GM18520 (cell line): ENCODE data around the gene KLHL26.
"Not testable (repeated sequence)": the region's sequence is repeated elsewhere in the genome, so short reads cannot be mapped to it uniquely, and the experiment has no call there.

Source experiments
- ATAC-seq: cut with Tn5 transposase; IDR thresholded peaks from one replicate; pipeline ENCODE4 v1.9.1; 2021; ENCODE audit not compliant: unreplicated experiment

The KLHL26 gene

DNA sequence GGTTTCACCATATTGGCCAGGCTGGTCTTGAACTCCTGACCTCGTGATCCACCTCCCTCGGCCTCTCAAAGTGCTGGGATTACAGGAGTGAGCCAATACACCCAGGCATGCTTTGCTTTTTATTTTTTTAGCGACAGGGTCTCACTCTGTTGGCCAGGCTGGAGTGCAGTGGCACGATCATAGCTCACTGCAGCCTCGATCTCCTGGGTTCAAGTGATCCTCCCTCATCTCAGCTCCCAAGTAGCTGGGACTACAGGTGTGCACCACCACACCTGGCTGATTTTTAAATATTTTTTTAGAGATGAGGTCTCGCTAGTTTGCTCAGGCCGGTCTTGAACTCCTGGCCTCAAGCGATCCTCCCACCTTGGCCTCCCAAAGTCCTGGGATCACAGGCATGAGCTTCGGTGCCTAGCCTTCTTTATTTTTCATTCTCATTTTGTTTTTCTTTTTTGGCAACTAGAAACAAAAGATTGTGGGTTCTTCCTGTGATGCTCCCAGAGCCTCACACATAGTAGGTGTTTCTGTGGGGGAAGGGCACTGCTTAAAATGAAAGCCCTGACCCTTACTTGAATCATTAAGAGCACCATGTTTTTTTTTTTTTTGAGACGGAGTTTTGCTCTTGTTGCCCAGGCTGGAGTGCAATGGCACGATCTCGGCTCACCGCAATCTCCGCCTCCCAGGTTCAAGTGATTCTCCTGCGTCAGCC, 36.0 kb upstream of the KLHL26 start:
- ATAC-seq, result not testable (repeated sequence)

DNA sequence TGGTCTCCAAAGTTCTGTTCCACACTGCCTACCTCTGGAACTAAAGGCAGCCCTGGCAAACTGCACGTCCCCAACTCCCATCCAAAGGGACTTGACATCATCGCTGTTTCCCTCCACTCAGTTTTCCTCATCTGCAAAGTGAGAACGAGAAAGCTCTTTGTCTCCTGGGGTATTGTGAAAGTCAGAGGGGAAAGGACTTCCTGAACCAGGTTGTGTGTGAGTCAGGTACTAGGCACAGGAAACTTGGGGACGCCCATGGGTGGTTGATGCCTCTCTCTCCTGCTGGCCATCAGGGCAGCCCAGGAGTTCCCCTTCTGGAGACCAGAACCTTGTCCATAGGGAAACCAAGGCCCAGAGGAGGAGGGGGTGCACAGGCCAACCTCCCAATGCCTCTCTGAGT, 35.0 kb upstream of the KLHL26 start:
- ATAC-seq, result no peak

DNA sequence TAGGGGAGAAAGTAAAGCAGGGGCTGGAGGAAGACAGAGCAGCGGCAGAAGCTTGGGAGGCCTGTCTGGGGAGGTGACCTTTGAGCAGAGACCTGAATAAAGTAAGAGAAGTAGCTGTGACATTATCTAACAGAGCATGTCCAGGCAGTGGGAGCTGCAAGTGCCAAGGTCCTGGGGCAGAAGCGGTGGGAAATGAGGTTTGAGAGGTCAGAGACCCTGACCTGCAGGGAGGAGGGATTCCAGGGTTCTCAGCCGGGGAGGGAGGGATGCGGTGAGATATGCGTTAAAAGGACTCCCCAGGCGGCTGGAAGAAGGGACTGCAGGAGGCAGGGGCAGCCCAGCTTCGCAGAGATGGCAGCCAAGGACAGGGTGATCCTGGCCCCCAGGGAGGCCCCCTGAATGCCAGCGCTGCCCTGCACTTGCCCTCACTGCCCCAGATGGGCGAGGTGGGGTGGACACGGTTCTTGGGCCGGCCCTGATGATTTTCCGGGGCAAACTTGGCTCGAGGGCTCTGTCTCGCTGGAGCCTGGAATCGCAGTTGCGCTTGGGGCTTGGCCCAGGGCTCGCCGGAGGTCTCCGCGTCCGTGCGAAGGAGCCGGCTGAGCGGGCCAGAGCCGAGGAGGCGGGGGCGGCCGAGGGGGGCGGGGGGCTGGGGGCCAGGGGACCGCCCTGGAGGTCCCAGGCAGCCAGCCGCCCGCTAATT, 33.4 kb upstream of the KLHL26 start:
- no peak for ATAC-seq

DNA sequence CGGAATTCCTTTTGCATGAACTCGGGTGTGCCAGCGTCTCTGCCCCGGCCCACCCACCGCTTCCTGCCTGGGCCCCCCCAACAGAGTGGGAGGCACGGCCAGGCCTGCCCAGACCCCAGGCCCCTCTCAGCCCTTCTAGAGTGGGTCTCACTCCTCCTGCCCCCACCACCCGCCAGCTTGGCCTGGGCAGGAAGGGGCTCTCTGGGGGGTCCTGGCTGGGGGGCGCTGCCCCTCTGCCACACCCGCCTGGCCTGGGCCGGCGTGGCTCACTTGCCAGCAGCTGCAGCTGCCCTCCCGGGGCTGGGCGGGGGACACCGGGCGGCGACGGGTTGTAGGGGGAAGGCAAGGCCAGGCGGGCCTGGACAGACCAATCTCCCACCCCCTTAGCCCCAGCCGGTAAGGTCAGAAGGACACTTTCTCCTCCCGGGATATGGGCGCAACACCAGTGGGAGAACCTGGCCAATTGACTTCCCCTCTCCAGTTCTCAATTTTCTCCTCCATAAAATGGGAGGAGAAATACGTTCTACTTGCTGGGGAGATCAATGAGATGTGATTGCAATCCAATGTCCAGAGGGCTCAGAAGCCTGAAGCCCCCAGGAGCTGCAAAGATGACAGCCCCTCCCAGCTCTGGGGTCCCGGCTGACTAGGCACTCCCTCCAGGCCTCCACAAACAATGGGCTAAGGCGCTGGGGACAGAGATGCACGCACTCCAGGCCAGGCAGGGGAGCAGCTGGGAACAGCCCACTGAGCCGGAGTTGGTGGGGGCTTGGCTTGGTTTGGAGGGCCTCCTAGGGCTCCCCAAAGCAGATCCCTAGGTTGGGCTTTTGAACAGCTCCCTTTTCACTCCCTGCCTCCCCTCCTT, 32.6 kb upstream of the KLHL26 start:
- no peak for ATAC-seq

DNA sequence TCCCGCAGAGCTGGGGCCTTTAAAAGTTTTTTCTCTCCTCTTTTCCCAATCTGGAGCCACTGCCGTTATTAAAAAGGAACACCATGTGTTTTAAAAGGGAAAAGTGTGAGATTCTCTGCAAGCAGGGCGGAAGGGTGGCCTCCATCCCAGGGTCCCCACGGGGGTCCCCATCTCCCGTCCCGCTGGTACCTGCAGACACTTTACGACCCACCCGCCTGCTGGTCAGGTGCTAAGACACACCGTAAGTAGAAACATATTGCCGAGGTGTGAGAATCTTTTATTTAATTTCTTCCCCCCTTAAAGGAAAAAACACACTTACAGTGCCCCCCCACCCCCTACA, 32.0 kb upstream of the KLHL26 start:
- no peak for ATAC-seq

DNA sequence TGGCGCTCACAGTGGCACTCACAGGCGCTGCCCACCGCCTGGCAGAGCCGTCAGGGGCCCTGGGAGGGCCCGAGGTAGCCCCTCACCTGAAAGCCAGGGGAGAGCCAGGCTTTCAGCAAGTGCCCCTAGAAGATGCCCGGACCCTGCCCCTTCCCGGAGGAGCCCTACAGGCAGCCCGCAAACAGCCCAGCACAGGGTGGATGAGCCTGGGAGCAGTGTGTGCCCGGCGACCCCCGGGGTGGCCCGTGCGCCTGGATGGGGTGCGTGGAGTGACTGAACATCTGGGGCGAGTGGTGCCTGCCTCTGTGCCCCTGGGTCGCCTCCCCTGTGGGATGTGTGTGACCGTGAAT, 31.7 kb upstream of the KLHL26 start:
- no peak for ATAC-seq

DNA sequence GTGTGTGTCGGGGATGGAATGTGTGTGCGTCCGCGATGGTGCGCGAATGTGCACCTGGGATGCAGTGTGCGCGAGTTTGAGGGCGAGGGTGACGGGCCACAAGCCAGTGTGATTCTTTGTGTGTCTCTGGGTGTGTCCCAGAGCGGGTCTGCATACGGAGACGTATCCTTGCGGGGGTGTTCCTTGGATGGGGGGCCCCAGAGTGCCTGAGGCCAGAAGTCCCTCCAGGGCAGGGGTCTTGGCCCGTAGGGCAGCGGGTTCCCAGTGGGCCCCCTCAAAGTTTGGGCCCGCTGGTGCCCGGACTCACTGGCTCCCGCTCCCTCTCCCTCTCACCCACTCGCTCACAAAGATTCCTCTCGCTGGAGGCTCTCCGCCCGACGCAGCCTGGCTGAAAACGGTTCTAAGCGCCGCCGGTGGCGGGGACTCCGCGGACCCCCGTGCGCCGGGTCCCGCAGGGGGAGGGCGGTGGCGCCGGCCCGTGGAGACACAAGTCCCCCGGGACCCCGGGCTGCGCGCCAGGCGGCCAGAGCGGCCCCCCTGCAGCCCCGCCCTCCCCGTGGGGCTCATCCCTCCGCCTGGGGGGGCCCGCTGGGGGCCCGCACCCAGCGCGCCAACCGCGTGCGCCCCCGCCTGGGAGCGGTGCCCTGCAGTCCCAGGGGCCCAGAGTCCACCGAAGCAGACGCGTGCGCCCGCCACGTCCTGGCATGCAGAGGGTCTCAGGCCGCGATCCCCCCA, 31.1 kb upstream of the KLHL26 start:
- no peak for ATAC-seq

DNA sequence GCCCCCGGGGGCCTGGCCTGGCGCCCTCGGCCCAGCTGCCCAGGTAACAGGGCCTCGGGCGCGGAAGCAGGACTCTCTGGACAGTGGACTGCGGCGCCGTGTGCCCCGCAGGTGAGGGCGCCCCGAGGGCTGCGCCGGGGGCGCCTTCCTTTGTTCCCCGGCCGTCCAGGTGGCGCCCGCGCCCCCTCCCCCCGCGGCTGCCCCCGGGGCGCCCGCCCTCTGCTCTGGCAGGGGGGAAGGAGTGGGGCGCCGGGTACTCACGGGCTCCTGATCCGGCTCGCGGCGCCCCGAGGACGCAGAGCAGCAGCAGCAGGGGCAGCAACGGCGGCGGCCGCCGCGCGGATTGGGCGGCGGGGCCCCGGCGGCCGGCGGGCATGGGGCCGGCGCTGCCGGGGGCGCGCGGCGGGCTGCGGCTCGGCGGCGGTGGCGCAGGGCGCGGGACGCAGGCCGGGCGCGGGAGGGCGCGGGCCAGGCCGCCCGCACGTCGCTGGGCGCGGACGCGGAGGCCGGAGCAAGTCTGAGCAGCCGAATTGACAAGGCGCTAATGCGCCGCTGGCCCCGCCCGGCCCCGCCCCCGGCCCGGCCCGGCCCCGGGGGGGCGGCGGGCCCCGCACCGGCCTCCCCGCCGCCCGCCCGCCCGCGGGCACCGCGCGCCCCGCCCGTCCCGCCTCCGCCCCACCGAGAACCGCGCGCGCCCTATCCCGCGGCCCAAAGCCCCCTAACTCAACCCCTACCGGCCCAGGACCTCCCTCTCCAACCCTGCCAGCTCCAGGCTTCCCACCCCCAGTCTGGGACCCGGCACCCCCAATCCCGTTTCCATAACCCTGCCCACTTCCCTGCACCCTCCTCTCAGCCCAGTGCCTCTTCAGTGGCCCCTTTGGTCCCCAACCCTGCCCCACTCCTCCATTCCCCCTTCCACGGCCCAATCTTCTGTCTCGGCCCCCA, 30.3 kb upstream of the KLHL26 start, which contains the start of gene CRLF1:
TSS of gene CRLF1 (minus strand) at position 519 of the 945 bp plus-strand sequence. CDS start at position 376, 143 bp downstream.
- no peak for ATAC-seq

DNA sequence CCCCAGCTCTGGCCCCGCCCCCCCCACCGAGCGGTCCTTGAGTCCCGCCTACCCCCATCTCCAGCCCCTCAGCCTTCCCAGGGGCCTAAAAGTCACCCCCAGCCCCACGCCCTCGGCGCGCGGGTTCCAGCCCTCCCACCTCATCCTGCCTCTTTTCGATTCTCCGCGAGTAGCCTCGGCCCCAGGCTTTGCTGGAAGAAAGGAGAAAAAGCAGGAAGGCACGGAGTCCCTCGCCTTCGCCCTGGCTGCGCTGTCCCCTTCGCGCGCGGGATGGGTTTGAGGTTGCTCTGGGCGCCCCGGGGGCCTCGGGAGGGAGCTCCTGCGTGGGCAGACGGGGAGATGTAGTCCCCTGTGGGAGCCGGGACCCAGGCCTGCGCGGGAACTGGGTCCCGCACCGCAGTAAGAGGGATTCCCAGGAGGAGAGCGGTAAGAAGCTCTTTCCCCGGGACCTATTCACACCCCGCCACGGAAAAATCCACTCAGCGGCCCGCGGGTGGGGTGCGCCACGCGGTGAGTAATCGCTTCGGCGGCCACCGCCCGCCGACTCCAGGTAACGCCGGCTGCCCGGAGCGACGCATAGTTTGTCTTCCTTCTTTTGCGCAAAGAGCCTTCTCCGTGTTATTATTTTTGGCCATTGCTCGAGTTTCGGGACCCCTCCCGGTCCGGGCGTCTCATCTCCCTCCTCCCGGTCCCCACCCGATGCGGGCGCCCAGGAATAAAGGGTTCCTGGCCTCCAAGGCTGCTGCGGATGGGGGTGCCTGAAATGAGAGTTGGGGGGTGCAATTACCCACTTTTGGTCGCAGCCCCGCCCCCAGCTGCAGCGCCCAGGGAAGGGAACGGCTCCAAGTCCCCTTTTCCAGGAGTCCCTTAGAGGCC, 29.4 kb upstream of the KLHL26 start:
- no peak for ATAC-seq

DNA sequence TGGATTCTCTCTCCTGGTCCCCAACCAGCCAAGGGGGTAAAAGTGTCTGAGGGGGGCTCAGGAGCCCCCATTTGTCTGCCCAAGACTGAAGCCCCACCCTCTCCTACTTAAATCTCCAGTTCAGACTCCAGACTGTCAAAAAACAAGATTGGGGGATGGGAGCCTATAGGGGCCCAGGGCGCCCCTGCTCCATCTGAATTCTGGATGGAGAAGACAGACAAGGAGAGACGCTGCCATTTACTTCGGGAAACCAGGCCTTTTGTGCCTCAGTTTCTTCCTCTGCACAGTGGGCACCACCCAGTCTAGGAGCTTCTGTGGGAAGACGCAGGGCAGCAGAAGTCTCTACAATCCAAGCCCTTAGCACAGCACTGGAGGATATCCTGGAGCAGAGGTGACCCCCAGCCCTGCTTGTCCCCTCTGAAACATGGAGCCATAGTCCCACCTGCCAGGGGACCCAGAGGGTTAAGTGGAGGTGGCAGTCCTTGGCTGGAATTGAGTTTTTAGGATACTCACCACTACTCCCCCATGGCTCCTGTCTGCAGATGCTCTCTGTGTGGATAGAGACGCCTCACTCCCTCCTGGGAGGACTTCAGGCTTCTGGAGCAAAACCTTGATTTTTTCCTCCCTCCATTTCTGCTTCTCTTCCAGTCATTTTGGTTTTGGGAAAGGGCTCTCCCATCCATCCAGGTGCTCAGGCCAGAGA, 28.6 kb upstream of the KLHL26 start:
- ATAC-seq, result no peak

DNA sequence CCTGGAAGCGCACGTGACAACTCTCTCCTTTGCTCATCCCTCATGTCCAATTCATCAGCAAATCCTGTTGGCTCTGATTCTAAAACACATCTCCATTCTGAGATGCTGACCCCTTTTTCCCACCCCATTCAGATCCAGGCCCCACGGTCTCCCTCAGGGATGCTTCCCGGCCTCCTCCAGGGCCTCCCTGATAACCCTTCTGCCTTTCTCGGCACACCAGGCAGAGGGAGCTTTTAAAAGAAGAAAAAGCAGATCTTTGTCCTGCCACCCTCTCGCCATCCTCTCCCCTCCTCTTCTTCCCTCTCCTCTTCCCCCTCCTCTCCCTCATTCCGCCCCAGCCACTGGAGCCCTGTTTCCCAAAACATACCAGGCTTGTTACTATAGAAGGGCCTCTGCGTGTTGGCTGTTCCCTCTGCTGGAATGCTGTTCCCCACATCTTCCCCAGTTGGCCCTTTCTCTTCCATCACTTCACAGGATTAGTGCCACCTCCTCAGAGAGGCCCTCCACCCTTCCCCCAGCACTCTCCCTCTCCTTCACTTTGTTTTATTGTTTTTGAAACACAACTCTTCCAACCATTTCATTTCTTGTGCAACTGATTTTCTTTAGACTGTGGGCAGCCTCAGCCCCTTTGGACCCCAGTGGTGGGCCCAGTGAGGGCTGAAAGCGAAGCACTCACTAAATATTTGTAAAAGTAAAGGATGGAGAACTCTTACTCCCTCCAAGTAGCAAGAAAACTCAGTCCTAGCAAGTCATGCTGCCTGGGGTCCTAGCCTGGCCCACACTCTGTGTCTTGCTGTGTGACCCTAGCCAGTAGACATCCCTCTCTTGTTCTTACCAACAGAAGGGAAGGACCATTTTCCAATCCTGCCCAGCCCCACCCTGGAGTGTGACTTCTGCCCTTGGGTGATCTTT, 27.8 kb upstream of the KLHL26 start:
- ATAC-seq, result no peak

DNA sequence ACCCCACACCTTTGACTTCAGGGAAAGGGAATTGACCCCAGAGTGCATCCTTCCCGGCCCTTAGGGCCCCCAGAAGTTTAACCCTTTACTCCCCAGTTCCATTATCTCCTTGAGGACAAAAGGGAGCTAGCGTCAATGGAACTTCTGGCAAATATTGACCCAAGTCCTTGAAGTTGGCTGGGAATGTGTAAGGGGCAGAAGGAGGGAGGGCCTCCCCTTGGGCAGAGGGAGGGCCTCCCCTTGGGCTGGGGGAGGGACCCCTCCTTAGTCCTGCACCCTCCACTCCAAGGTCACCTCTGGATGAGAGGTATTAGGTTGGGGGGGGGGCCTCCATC, 27.1 kb upstream of the KLHL26 start:
- ATAC-seq, result no peak

DNA sequence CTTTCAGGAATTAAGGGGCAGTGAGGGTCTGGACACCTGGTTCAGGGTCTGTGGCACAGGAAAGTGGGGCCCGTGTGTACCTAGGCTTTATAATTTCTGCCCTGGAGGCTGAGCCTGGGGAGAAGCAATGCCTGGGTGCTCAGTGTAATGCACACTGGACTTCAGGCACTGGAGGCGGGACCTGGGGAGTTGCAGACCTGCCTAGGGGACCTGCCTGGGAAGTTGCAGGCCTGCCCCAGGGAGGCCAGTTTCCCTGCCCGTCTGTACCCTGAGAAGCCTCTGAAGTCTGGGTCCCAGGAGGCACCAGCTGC, 26.6 kb upstream of the KLHL26 start:
- ATAC-seq, result no peak

DNA sequence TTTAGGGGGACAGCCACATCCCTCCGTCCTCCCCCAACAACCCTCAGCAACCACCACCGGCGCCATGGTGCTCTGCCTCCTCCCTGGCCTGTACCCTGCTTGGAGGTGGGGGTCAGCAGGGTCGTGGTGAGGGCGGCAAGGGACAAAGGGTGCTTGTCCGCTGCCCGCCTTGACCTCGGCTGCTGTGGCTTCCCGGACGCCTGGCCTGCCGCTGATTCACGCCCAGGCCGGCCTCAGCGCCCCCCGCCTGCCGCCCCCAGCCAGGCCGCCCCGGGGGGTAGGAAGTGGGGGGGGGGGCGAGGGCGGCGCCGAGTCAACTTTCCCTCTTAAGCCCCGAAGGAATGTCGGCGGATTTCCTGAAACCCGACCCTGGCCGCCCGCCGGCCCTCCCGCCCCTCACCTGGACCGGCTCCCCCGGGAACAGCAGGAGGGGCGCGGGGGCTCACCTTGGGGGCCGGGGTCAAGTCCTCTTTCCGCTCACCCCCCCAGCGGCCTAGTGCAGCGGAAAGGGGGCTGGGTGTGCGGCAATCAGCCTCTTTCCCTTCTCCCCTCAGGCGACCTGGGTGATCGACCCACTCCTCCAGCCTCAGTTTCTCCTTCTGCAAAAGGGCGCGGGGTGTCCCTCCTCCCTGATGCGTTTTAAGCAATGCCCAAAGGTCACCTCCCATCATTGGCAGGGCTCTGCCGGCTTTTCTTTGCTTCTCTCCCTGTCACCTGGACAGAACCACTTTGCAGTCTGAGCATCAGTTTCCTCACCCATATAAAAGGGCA, 26.1 kb upstream of the KLHL26 start:
- ATAC-seq, result no peak

DNA sequence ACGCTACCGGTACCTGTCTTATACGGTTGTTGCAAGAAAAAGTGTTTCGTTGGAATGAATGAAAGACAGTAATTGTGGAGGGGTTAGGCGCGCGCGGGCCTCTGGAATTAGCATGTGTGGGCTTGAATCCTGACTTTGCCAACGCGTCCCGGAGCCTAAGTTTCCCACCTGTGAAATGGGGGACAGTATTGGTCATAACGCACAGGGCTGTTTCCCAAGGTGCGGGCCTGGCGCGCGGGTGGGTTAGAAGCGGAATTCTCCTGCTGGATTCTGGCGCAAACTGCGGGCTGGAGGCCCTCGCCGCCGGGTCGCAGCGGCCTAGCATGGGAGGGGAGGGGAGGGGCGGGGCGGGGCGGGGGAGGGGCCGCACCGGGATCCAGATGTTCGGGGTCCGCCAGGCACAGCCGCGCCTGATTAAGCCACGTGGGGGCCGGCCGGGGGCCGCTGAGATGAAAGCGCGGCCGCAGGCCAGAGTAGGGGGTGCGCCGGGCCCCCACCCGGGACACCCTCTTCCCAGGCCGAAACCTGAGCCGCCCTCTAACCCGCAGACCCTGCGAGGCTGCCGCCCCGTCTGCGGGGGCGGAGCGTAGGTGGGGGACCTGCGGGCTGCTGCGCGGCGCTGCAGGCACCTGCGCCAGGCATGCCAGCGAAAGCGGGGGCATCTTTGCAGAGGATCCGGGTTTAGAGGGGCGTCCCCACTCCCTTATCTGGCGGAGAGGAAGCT, 25.3 kb upstream of the KLHL26 start:
- no peak for ATAC-seq

DNA sequence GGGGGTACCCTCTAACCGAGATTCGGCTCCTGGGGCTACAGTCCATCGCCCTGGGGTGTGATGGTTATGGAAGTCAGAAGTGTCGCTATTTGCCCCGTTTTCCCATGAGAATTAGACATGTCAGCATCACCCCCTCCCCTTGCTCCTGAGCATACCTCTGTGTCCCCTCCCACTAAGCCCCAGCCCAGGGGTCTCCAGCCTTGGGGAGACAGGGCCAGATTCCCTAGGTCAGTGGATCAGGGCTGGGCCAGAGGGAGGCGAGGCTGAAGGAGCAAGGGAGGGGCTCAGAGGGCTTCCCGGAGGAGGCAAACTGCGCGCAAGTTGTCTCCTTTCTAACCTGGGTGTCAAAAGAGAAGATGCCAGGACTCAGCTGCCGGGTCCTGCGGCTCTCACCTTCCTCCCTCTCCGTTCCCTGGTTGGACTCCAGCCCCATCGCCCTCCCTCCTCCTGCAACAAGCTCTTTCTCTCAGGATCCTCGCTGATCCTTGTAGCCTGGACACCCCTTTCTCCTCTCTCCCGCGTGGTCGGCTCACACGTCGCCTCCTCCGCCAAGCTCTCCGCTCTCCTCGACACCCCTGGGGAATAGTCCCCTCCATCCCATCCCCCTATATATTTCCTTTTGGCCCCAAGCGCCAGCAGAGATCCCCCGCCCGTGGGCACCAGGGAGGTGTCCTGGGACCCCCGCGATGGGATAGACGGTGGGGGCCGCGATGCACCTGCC, 24.6 kb upstream of the KLHL26 start:
- no peak for ATAC-seq
